Stimulated activated naive CD4-positive, alpha-beta T cell treated with Interleukin-2 at 50 U/mL for 16 hours (primary cell): Measurements from ENCODE around the gene TMEM165.

Source experiments
- DNase-seq: peaks from one replicate; lab custom pipeline; 2025; lab: John Stamatoyannopoulos, UW

TMEM165 gene

DNA sequence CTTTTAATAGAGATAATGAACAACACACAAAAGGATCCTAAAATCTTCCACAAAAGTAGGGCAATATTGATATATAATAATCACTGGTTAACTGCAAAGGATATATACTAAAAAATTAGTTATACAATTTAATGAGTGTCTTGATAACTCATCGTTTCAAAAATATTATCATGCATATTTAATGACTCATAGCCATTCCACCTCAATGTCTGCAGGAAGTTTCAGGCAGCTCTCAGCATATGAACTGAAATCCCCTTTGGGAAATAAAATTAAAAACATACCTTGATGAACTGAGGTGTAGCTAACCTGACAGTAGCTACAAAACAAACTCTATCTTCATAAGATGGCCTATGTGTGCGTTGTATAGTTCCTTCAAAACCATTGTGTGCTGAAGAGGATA, 62.9 kb downstream of the TMEM165 start:
- no peak for DNase-seq

DNA sequence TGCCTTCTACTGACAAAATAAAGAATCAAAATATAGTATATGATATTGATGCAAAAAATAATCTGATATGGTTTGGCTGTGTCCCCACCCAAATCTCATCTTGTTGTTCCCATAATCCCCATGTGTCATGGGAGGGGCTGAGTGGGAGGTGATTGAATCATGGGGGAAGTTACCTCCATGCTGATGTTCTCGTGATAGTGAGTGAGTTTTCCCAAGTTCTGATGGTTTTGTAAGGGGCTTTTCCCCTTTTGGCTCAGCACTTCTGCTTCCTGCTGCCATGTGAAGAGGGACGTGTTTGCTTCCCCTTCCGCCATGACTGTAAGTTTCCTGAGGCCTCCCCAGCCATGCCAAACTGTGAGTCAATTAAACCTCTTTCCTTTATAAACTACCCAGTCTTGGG, 70.2 kb downstream of the TMEM165 start:
- DNase-seq = no peak

DNA sequence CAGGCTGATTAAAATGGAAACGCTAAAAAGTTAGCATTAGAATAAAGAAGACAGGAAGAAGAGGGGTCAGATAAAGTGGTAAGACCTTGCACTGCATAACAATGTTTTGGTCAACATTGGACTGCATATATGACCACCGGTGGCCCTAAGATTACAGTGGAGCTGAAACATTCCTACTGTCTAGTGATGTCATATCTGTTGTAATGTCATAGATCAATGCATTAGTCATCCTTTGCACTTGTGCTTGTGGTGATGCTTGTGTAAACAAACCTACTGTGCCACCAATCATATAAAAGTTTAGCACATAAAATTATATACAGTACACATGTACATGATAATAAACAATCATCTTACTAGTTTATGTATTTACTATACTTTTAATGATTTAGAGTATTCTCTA, 73.0 kb downstream of the TMEM165 start:
- DNase-seq = no peak

DNA sequence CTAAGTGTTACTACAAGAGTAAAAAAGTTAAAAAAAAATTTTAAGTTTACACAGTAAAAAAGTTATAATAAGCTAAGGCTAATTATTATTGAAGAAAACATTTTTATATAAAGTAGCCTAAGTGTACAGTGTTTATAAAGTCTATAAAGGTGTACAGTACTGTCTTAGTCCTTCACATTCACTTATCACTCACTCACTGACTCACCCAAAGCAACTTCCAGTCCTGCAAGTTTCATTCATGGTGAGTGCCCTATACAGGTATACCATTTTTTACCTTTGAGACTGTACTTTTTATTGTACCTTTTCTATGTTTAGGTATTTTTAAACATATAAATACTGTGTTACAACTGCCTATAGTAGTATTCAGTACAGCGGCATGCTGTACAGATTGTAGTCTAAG, 74.2 kb downstream of the TMEM165 start:
- DNase-seq = no peak
